ENCODE results near the gene PLEKHA4. TPM values are rescaled to one million over a fixed set of nuclear protein-coding genes. Genes with fewer than 3 reads are reported as not detected.
"Not testable (repeated sequence)": the region's sequence is repeated elsewhere in the genome, so short reads cannot be mapped to it uniquely, and the experiment has no call there.

The PLEKHA4 gene
- total RNA-seq, 1 donor from 2014 or later: 1.6 TPM

DNA sequence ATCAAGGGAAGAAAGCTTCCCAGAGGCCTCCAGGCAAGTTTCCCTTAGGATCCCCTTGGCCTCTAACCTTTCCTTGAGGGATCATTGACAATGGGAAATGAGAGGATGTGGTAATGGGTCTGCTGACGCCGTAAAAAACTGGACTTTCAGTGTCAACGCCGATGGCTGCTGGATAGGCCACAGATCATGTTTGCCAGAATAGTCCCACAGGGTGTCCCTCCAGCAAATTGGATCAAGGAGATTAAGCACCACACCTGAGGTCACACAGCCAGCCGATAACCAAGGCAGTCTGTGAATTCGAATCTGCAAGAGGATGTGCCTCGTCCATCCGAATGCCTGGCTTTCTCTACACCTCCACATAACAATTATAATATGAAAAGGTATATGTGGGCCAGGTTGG, 75.1 kb downstream of the PLEKHA4 start:
- intact Hi-C loops (cut with micrococcal nuclease): no loop called here
- no peak overlapping the region for H3K27ac Mint-ChIP-seq
- peaks cover 5% of the 10 kb centered on the region for H3K4me1 Mint-ChIP-seq (ENCODE audit: low read depth)
- H3K36me3 Mint-ChIP-seq (ENCODE audit: low read depth): no peaks in the 10 kb centered on the region
- H3K4me3 Mint-ChIP-seq (ENCODE audit: low read depth): no peak overlapping the region
- no peaks in the 10 kb centered on the region for H3K9me3 Mint-ChIP-seq
- DNase-seq (ENCODE audit: low spot score): no peak
- H3K27me3 Mint-ChIP-seq (ENCODE audit: low read depth): no peaks in the 10 kb centered on the region

- H3K27me3 Mint-ChIP-seq (ENCODE audit: low read depth); H3K9me3 Mint-ChIP-seq; H3K4me1 Mint-ChIP-seq (ENCODE audit: low read depth); H3K36me3 Mint-ChIP-seq (ENCODE audit: low read depth); H3K27ac Mint-ChIP-seq; H3K4me3 Mint-ChIP-seq (ENCODE audit: low read depth); DNase-seq (ENCODE audit: low spot score): not testable (repeated sequence)
- intact Hi-C loops (cut with micrococcal nuclease): loop anchor here (5.0 kb wide), 1 partner anchor 140 kb away; the partner anchor contains the start of gene CA11
Observed at GRCh38 chr19:48787331-48787730, 81.1 kb downstream of the PLEKHA4 start.

Other genes with a start within 250 kb of the PLEKHA4 start
- gene RPL18, start 249.4 kb downstream of the PLEKHA4 start, total RNA-seq: 1,853 and 1,861 TPM in 2 replicates
- 34.3 and 35.0 TPM in 2 replicates for gene SPHK2, start 249.1 kb downstream of the PLEKHA4 start, total RNA-seq
- 7.3 and 7.9 TPM in 2 replicates for gene DBP, start 231.2 kb downstream of the PLEKHA4 start, total RNA-seq
- gene CA11, start 222.4 kb downstream of the PLEKHA4 start, total RNA-seq: 5.4 and 6.5 TPM in 2 replicates
- gene NTN5, start 195.6 kb downstream of the PLEKHA4 start, total RNA-seq: 0.46 and 0.55 TPM in 2 replicates
- not detected in 2 replicates for gene FUT2, start 172.6 kb downstream of the PLEKHA4 start, total RNA-seq
- 1.2 and 1.3 TPM in 2 replicates for gene MAMSTR, start 148.9 kb downstream of the PLEKHA4 start, total RNA-seq
- 0.57 and 1.0 TPM in 2 replicates for gene RASIP1, start 128.0 kb downstream of the PLEKHA4 start, total RNA-seq
- gene IZUMO1, start 121.7 kb downstream of the PLEKHA4 start, total RNA-seq: 0.21 TPM in 1 of 2 replicates, not detected in the other
- 0.27 and 0.64 TPM in 2 replicates for gene FUT1, start 116.0 kb downstream of the PLEKHA4 start, total RNA-seq
- gene FGF21, start 113.1 kb downstream of the PLEKHA4 start, total RNA-seq: not detected in 2 replicates
- gene BCAT2, start 57.6 kb downstream of the PLEKHA4 start, total RNA-seq: 87.9 and 88.9 TPM in 2 replicates
- gene HSD17B14, start 32.1 kb downstream of the PLEKHA4 start, total RNA-seq: 0.57 and 0.89 TPM in 2 replicates
- 30.8 and 31.8 TPM in 2 replicates for gene PPP1R15A, start 3.8 kb upstream of the PLEKHA4 start, total RNA-seq
- not detected in 2 replicates for gene TULP2, start 30.1 kb upstream of the PLEKHA4 start, total RNA-seq
- 142 and 147 TPM in 2 replicates for gene NUCB1, start 31.7 kb upstream of the PLEKHA4 start, total RNA-seq
- gene DHDH, start 65.1 kb upstream of the PLEKHA4 start, total RNA-seq: 0.67 TPM in 1 of 2 replicates, not detected in the other
- gene BAX, start 86.3 kb upstream of the PLEKHA4 start, total RNA-seq: 232 and 242 TPM in 2 replicates
- gene FTL, start 96.7 kb upstream of the PLEKHA4 start, total RNA-seq: 646 and 658 TPM in 2 replicates
- 68.5 and 70.3 TPM in 2 replicates for gene GYS1, start 124.7 kb upstream of the PLEKHA4 start, total RNA-seq
- gene RUVBL2, start 125.3 kb upstream of the PLEKHA4 start, total RNA-seq: 160 and 170 TPM in 2 replicates
- 0.41 TPM in 1 of 2 replicates, not detected in the other for gene LHB, start 148.5 kb upstream of the PLEKHA4 start, total RNA-seq
- not detected in 2 replicates for gene CGB3, start 155.7 kb upstream of the PLEKHA4 start, total RNA-seq
- 0.28 TPM in 1 of 2 replicates, not detected in the other for gene CGB2, start 163.3 kb upstream of the PLEKHA4 start, total RNA-seq
- gene CGB1, start 168.3 kb upstream of the PLEKHA4 start, total RNA-seq: not detected in 2 replicates
- gene CGB5, start 175.2 kb upstream of the PLEKHA4 start, total RNA-seq: not detected in 2 replicates
- gene CGB8, start 180.5 kb upstream of the PLEKHA4 start, total RNA-seq: not detected in 2 replicates
- gene CGB7, start 189.1 kb upstream of the PLEKHA4 start, total RNA-seq: not detected in 2 replicates
- not detected in 2 replicates for gene NTF4, start 196.2 kb upstream of the PLEKHA4 start, total RNA-seq
- gene KCNA7, start 204.1 kb upstream of the PLEKHA4 start, total RNA-seq: not detected in 2 replicates
- gene SNRNP70, start 216.8 kb upstream of the PLEKHA4 start, total RNA-seq: 259 and 279 TPM in 2 replicates
- gene LIN7B, start 245.8 kb upstream of the PLEKHA4 start, total RNA-seq: 5.9 and 7.7 TPM in 2 replicates

Measured in activated T-helper 2 cell treated with anti-CD3 and anti-CD28 coated beads, Interferon-gamma antibody, Interleukin-2, Interleukin-4, amounts not matched to agents 10 μg/mL and 5 μg/mL and 100 μg/mL, durations not matched to agents 14 hours and 24 hours and 36 hours (primary cell).